ENCODE data around the gene RANGAP1.

RANGAP1 gene

GRCh38 chr22:41271787-41272186 is 14.2 kb downstream of the RANGAP1 start:
- no peak overlapping the region for H2AFZ ChIP-seq (ENCODE audit: low read depth, low read length)
- no peak overlapping the region for H3K27ac ChIP-seq (ENCODE audit: low read length)
- no peaks in the 10 kb centered on the region for H3K9me3 ChIP-seq (ENCODE audit: insufficient read depth, low read length)
- no peaks in the 10 kb centered on the region for H3K27me3 ChIP-seq (ENCODE audit: low read depth, low read length)
- H3K4me3 ChIP-seq (ENCODE audit: low read length), result no peak overlapping the region
- no peak overlapping the region for H3K4me2 ChIP-seq (ENCODE audit: low read length)
- peaks cover 64% of the 10 kb centered on the region for H3K36me3 ChIP-seq (replicated peaks; ENCODE audit: low read depth, low read length)
- peaks cover 12% of the 10 kb centered on the region for H3K79me2 ChIP-seq (ENCODE audit: low read length)
- no peaks in the 10 kb centered on the region for H3K4me1 ChIP-seq (ENCODE audit: low read length)
- TF ChIP-seq EZH2phosphoT487 (IDR thresholded peaks at IDR 0.05; ENCODE audit: low read depth), result no peak
- no peak for TF ChIP-seq CTCF (IDR thresholded peaks at IDR 0.05; ENCODE audit: low read depth, low read length)
- no peak overlapping the region for H3K9ac ChIP-seq (ENCODE audit: low read length)
- H4K20me1 ChIP-seq (ENCODE audit: insufficient read depth, low read length), result no peaks in the 10 kb centered on the region

GRCh38 chr22:41267958-41268357 is 18.0 kb downstream of the RANGAP1 start:
- Histone ChIP-seq H3K9me3 (ENCODE audit: insufficient read depth, low read length) (no peaks in the 10 kb centered on the region), H2AFZ (ENCODE audit: low read depth, low read length) (no peak overlapping the region), H3K36me3 (replicated peaks; ENCODE audit: low read depth, low read length) (peaks cover 65% of the 10 kb centered on the region), H3K4me3 (ENCODE audit: low read length) (no peak overlapping the region), H3K9ac (ENCODE audit: low read length) (no peak overlapping the region), H3K4me2 (ENCODE audit: low read length) (no peak overlapping the region), H4K20me1 (ENCODE audit: insufficient read depth, low read length) (no peaks in the 10 kb centered on the region), H3K27me3 (ENCODE audit: low read depth, low read length) (no peaks in the 10 kb centered on the region), H3K4me1 (ENCODE audit: low read length) (no peaks in the 10 kb centered on the region), H3K27ac (ENCODE audit: low read length) (no peak overlapping the region), H3K79me2 (ENCODE audit: low read length) (peaks cover 12% of the 10 kb centered on the region)
- TF ChIP-seq CTCF (IDR thresholded peaks at IDR 0.05; ENCODE audit: low read depth, low read length), result no peak
- TF ChIP-seq EZH2phosphoT487 (IDR thresholded peaks at IDR 0.05; ENCODE audit: low read depth), result no peak

GRCh38 chr22:41264408-41264941 is 21.5 kb downstream of the RANGAP1 start:
- no peaks in the 10 kb centered on the region for H3K4me1 ChIP-seq (ENCODE audit: low read length)
- H3K27ac ChIP-seq (ENCODE audit: low read length), result no peak overlapping the region
- no peak overlapping the region for H2AFZ ChIP-seq (ENCODE audit: low read depth, low read length)
- no peaks in the 10 kb centered on the region for H3K9me3 ChIP-seq (ENCODE audit: insufficient read depth, low read length)
- no peak overlapping the region for H3K9ac ChIP-seq (ENCODE audit: low read length)
- 0 out of 2 replicates have a peak, but pooled peaks cover 5% of the 10 kb centered on the region for H3K79me2 ChIP-seq (ENCODE audit: low read length)
- H3K36me3 ChIP-seq (replicated peaks; ENCODE audit: low read depth, low read length), result peaks cover 81% of the 10 kb centered on the region
- H3K4me2 ChIP-seq (ENCODE audit: low read length), result no peak overlapping the region
- H3K4me3 ChIP-seq (ENCODE audit: low read length), result no peak overlapping the region
- H3K27me3 ChIP-seq (ENCODE audit: low read depth, low read length), result no peaks in the 10 kb centered on the region
- TF ChIP-seq EZH2phosphoT487 (IDR thresholded peaks at IDR 0.05; ENCODE audit: low read depth), result no peak
- no peak for TF ChIP-seq CTCF (IDR thresholded peaks at IDR 0.05; ENCODE audit: low read depth, low read length)
- H4K20me1 ChIP-seq (ENCODE audit: insufficient read depth, low read length), result no peaks in the 10 kb centered on the region

- Histone ChIP-seq H3K9ac (ENCODE audit: low read length) (no peak overlapping the region), H3K79me2 (ENCODE audit: low read length) (0 out of 2 replicates have a peak, but pooled peaks cover 5% of the 10 kb centered on the region), H4K20me1 (ENCODE audit: insufficient read depth, low read length) (no peaks in the 10 kb centered on the region), H3K4me1 (ENCODE audit: low read length) (no peaks in the 10 kb centered on the region), H3K9me3 (ENCODE audit: insufficient read depth, low read length) (no peaks in the 10 kb centered on the region), H3K36me3 (replicated peaks; ENCODE audit: low read depth, low read length) (peaks cover 81% of the 10 kb centered on the region), H3K4me2 (ENCODE audit: low read length) (no peak overlapping the region), H3K27ac (ENCODE audit: low read length) (no peak overlapping the region), H3K27me3 (ENCODE audit: low read depth, low read length) (no peaks in the 10 kb centered on the region), H3K4me3 (ENCODE audit: low read length) (no peak overlapping the region), H2AFZ (ENCODE audit: low read depth, low read length) (no peak overlapping the region)
- no peak for TF ChIP-seq EZH2phosphoT487 (IDR thresholded peaks at IDR 0.05; ENCODE audit: low read depth)
- TF ChIP-seq CTCF (IDR thresholded peaks at IDR 0.05; ENCODE audit: low read depth, low read length), result no peak
Observed at GRCh38 chr22:41263704-41264103, 22.3 kb downstream of the RANGAP1 start.

Data from OCI-LY3 (cell line).